ENCODE data around the gene TWF2. TPM values are rescaled to one million over a fixed set of nuclear protein-coding genes. Genes with fewer than 3 reads are reported as not detected.
A peak's percentile ranks its signal among the peaks of the same experiment; 100 is the strongest.

TWF2 gene
- total and polyA plus RNA-seq, 2 of the 13 experiments (the other 11 are each of a cell fraction or from before 2014, with no cell fraction given), result 45.5 to 108 TPM

- TF ChIP-seq ZNF652 (CRISPR knock-in tag; IDR thresholded peaks at IDR 0.05; ENCODE audit: borderline replicate concordance, low read depth) (no peak), ZFY (CRISPR knock-in tag; IDR thresholded peaks at IDR 0.05) (peak; percentile 62), KDM5B (CRISPR knock-in tag; IDR thresholded peaks at IDR 0.05; ENCODE audit: borderline replicate concordance) (no peak), NR2F1 (CRISPR knock-in tag; IDR thresholded peaks at IDR 0.05) (0 out of 4 replicates have a peak, but pooled peaks of 1 of the 2 experiments have one; percentile 1), CEBPZ (IDR thresholded peaks at IDR 0.05; ENCODE audit: low read length) (no peak), ZNF770 (CRISPR knock-in tag; IDR thresholded peaks at IDR 0.05) (peak; percentile 53; the same call in 1 of the 2 replicates), ZNF605 (CRISPR knock-in tag; IDR thresholded peaks at IDR 0.05) (no peak), HOXD1 (CRISPR knock-in tag; IDR thresholded peaks at IDR 0.05) (no peak), ZNF7 (CRISPR knock-in tag; IDR thresholded peaks at IDR 0.05) (no peak), ZNF354B (CRISPR knock-in tag; IDR thresholded peaks at IDR 0.05) (no peak), MTF2 (CRISPR knock-in tag; IDR thresholded peaks at IDR 0.05; ENCODE audit: borderline replicate concordance) (0 out of 2 replicates have a peak, but pooled peaks have one; percentile 28), ZNF468 (CRISPR knock-in tag; IDR thresholded peaks at IDR 0.05) (no peak), AKNA (CRISPR knock-in tag; IDR thresholded peaks at IDR 0.05; ENCODE audit: borderline replicate concordance) (no peak), DDIT3 (CRISPR knock-in tag; IDR thresholded peaks at IDR 0.05) (no peak), ZUFSP (CRISPR knock-in tag; IDR thresholded peaks at IDR 0.05; ENCODE audit: borderline replicate concordance) (no peak), CEBPG (CRISPR knock-in tag; IDR thresholded peaks at IDR 0.05) (no peak), ZNF343 (CRISPR knock-in tag; IDR thresholded peaks at IDR 0.05) (no peak), ISX (CRISPR knock-in tag; conservative IDR thresholded peaks at IDR 0.05) (no peak)
These were observed 39.1 kb upstream of the TWF2 start (continued) for GRCh38 chr3:52277972-52278509.
